ENCODE results near the gene PDE9A. TPM values are rescaled to one million over a fixed set of nuclear protein-coding genes. Genes with fewer than 3 reads are reported as not detected.

Gene PDE9A
- total and polyA plus RNA-seq, 2 donors (not counting 1 experiment from before 2014, with no cell fraction given) = 0.34 to 5.8 TPM

- ChIA-PET POLR2A (no interaction called here), CTCF (no interaction called here)
- H3K27ac Mint-ChIP-seq = no peak overlapping the region
- WGBS (ENCODE audit: insufficient coverage) = 100% methylated on average over 3 of the region's 7 CpGs
- DNase-seq = no peak
- Histone ChIP-seq H3K27ac (ENCODE audit: low read length in 2 of 2) (no peak overlapping the region), H3K4me1 (ENCODE audit: control insufficient read depth in 2 of 2, insufficient read depth in 2 of 2, low read length in 2 of 2) (no peaks in the 10 kb centered on the region), H3K27me3 (replicated peaks in 1 of 4; ENCODE audit: control extremely low read depth in 1 of 4, control insufficient read depth in 3 of 4, insufficient read depth in 4 of 4, low read length in 3 of 4) (no peaks in the 10 kb centered on the region), H2AFZ (ENCODE audit: insufficient read depth, low read depth, low read length, poor library complexity, severe bottlenecking) (no peak overlapping the region), H3K79me2 (ENCODE audit: control insufficient read depth, insufficient read depth, low read length) (no peaks in the 10 kb centered on the region), H3K36me3 (replicated peaks in 1 of 2; ENCODE audit: control extremely low read depth in 1 of 2, control insufficient read depth in 1 of 2, extremely low read depth in 1 of 2, insufficient read depth in 2 of 2, low read length in 1 of 2) (no peaks in the 10 kb centered on the region), H3K4me3 (ENCODE audit: control extremely low read depth in 1 of 5, extremely low read depth in 1 of 5, insufficient read depth in 1 of 5, low read depth in 2 of 5, low read length in 4 of 5) (no peak overlapping the region), H4K20me1 (ENCODE audit: control insufficient read depth, insufficient read depth, low read length, poor library complexity, severe bottlenecking) (no peaks in the 10 kb centered on the region), H3K4me2 (replicated peaks; ENCODE audit: low read depth, low read length, poor library complexity, severe bottlenecking) (no peak overlapping the region), H3K9me3 (ENCODE audit: control extremely low read depth in 1 of 3, control insufficient read depth in 2 of 3, insufficient read depth in 1 of 3, low read length in 2 of 3) (no peaks in the 10 kb centered on the region), H3K9ac (ENCODE audit: low read length) (no peak overlapping the region)
- ATAC-seq (ENCODE audit: low read depth) = no peak
- H3K4me3 Mint-ChIP-seq = no peak overlapping the region
- H3K27me3 Mint-ChIP-seq = peaks cover 9% of the 10 kb centered on the region
- peaks cover under 1% of the 10 kb centered on the region for H3K4me1 Mint-ChIP-seq
- intact Hi-C loops (cut with micrococcal nuclease) = no loop called here
- H3K9me3 Mint-ChIP-seq (ENCODE audit: insufficient read depth) = no peaks in the 10 kb centered on the region
- no peak for TF ChIP-seq EZH2 (IDR thresholded peaks at IDR 0.05; ENCODE audit: borderline replicate concordance, insufficient read depth, low read depth, low read length, poor library complexity, severe bottlenecking)
- TF ChIP-seq, protein P1, sequence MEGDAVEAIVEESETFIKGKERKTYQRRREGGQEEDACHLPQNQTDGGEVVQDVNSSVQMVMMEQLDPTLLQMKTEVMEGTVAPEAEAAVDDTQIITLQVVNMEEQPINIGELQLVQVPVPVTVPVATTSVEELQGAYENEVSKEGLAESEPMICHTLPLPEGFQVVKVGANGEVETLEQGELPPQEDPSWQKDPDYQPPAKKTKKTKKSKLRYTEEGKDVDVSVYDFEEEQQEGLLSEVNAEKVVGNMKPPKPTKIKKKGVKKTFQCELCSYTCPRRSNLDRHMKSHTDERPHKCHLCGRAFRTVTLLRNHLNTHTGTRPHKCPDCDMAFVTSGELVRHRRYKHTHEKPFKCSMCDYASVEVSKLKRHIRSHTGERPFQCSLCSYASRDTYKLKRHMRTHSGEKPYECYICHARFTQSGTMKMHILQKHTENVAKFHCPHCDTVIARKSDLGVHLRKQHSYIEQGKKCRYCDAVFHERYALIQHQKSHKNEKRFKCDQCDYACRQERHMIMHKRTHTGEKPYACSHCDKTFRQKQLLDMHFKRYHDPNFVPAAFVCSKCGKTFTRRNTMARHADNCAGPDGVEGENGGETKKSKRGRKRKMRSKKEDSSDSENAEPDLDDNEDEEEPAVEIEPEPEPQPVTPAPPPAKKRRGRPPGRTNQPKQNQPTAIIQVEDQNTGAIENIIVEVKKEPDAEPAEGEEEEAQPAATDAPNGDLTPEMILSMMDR (IDR thresholded peaks at IDR 0.05) = no peak
These were observed 140.4 kb downstream of the PDE9A start for GRCh38 chr21:42793774-42794173.

GRCh38 chr21:42794551-42794950 lies 141.1 kb downstream of the PDE9A start:
- peaks cover 5% of the 10 kb centered on the region in 2 donors for H3K4me1 ChIP-seq (ENCODE audit: control insufficient read depth in 2 of 2, insufficient read depth in 2 of 2, low read length in 2 of 2)
- H3K4me1 Mint-ChIP-seq = peaks cover 9% of the 10 kb centered on the region
- no peaks in the 10 kb centered on the region for H3K36me3 ChIP-seq (replicated peaks in 1 of 2; ENCODE audit: control extremely low read depth in 1 of 2, control insufficient read depth in 1 of 2, extremely low read depth in 1 of 2, insufficient read depth in 2 of 2, low read length in 1 of 2)
- no peaks in the 10 kb centered on the region for H4K20me1 ChIP-seq (ENCODE audit: control insufficient read depth, insufficient read depth, low read length, poor library complexity, severe bottlenecking)
- H3K79me2 ChIP-seq (ENCODE audit: control insufficient read depth, insufficient read depth, low read length) = no peaks in the 10 kb centered on the region
- no peak overlapping the region for H3K4me3 ChIP-seq (ENCODE audit: control extremely low read depth in 1 of 5, extremely low read depth in 1 of 5, insufficient read depth in 1 of 5, low read depth in 2 of 5, low read length in 4 of 5)
- DNase-seq (no peak), ATAC-seq (ENCODE audit: low read depth) (no peak)
- CTCF ChIA-PET = no interaction called here
- no peaks in the 10 kb centered on the region for H3K27me3 ChIP-seq (replicated peaks in 1 of 4; ENCODE audit: control extremely low read depth in 1 of 4, control insufficient read depth in 3 of 4, insufficient read depth in 4 of 4, low read length in 3 of 4)
- no peak overlapping the region for H3K4me3 Mint-ChIP-seq
- H3K9me3 Mint-ChIP-seq (ENCODE audit: insufficient read depth) = no peaks in the 10 kb centered on the region
- TF ChIP-seq, protein P1 (IDR thresholded peaks at IDR 0.05) = no peak
- no peak for TF ChIP-seq EZH2 (IDR thresholded peaks at IDR 0.05; ENCODE audit: borderline replicate concordance, insufficient read depth, low read depth, low read length, poor library complexity, severe bottlenecking)
- H3K27me3 Mint-ChIP-seq = peaks cover 9% of the 10 kb centered on the region
- H3K27ac Mint-ChIP-seq = no peak overlapping the region
- H3K9me3 ChIP-seq (ENCODE audit: control extremely low read depth in 1 of 3, control insufficient read depth in 2 of 3, insufficient read depth in 1 of 3, low read length in 2 of 3) = no peaks in the 10 kb centered on the region
- WGBS (ENCODE audit: insufficient coverage) = 100% methylated on average over 1 of the region's 6 CpGs
- no peak overlapping the region for H3K4me2 ChIP-seq (replicated peaks; ENCODE audit: low read depth, low read length, poor library complexity, severe bottlenecking)
- no peak overlapping the region for H3K27ac ChIP-seq (ENCODE audit: low read length in 2 of 2)
- intact Hi-C loops (cut with micrococcal nuclease) = no loop called here
- no peak overlapping the region for H2AFZ ChIP-seq (ENCODE audit: insufficient read depth, low read depth, low read length, poor library complexity, severe bottlenecking)
- H3K9ac ChIP-seq (ENCODE audit: low read length) = no peak overlapping the region
- POLR2A ChIA-PET = no interaction called here
